Fibroblast of lung (primary cell): Measurements from ENCODE around the gene SPINT2. TPM values are rescaled to one million over a fixed set of nuclear protein-coding genes. Genes with fewer than 3 reads are reported as not detected.

ENCODE experiments used
- DNase-seq, 2 donors: peaks; one replicate each; pipeline versions ENCODE4 v3.0.0 to v3.0.0-alpha.2; 2010; ENCODE audit warnings: low read depth in 2 of 2
- H2AFZ ChIP-seq: 2 replicates; pipeline ENCODE4 v1.5.1; 2012; ENCODE audit warnings: low read length, control low read depth, inconsistent platforms
- H3K27ac ChIP-seq: 2 replicates; pipeline ENCODE4 v1.5.1; 2011; ENCODE audit warnings: low read length, control low read depth; ENCODE audit not compliant: insufficient read depth
- H3K27me3 ChIP-seq: 2 replicates; pipeline ENCODE4 v1.5.1; 2011; ENCODE audit warnings: mild to moderate bottlenecking, low read length; ENCODE audit not compliant: control insufficient read depth, insufficient read depth
- H3K36me3 ChIP-seq: 2 replicates; pipeline ENCODE4 v1.5.1; 2011; ENCODE audit warnings: low read length; ENCODE audit not compliant: control insufficient read depth, insufficient read depth
- H3K4me1 ChIP-seq: 2 replicates; pipeline ENCODE4 v1.5.1; 2011; ENCODE audit warnings: low read length; ENCODE audit not compliant: control insufficient read depth, insufficient read depth; ENCODE audit errors: extremely low read depth
- H3K4me2 ChIP-seq: 2 replicates; pipeline ENCODE4 v1.5.1; 2011; ENCODE audit warnings: low read length, control low read depth; ENCODE audit not compliant: insufficient read depth; ENCODE audit errors: extremely low read depth
- H3K4me3 ChIP-seq, 4 experiments: fragments of 200-600 bp in 1 of 4; sonication (generic) in 1 of 4; replicated peaks in 1 of 4; 2 replicates each; pipeline ENCODE4 v1.5.1; 2011 to 2016; ENCODE audit warnings: low read length in 4 of 4, low read depth in 3 of 4, mild to moderate bottlenecking in 3 of 4, control low read depth in 2 of 4, inconsistent platforms in 1 of 4, mixed read lengths in 1 of 4; ENCODE audit not compliant: insufficient read depth in 1 of 4; ENCODE audit errors: control extremely low read depth in 1 of 4
- H3K79me2 ChIP-seq: 2 replicates; pipeline ENCODE4 v1.5.1; 2012; ENCODE audit warnings: mild to moderate bottlenecking, low read length, inconsistent platforms; ENCODE audit not compliant: control insufficient read depth, insufficient read depth
- H3K9ac ChIP-seq: 2 replicates; pipeline ENCODE4 v1.5.1; 2011; ENCODE audit warnings: mild to moderate bottlenecking, low read length, control low read depth; ENCODE audit not compliant: insufficient read depth
- H3K9me3 ChIP-seq: 2 replicates; pipeline ENCODE4 v1.5.1; 2012; ENCODE audit warnings: low read depth, low read length; ENCODE audit not compliant: control insufficient read depth, insufficient read depth
- H4K20me1 ChIP-seq: 2 replicates; pipeline ENCODE4 v1.5.1; 2011; ENCODE audit warnings: low read length; ENCODE audit not compliant: control insufficient read depth, insufficient read depth; ENCODE audit errors: extremely low read depth
- CTCF ChIP-seq, 2 donors: IDR thresholded peaks in 1 of 2; conservative IDR thresholded peaks in 1 of 2; 1 replicate in 1 of 2; 2 replicates in 1 of 2; pipeline ENCODE4 v1.5.1; 2011 to 2012; ENCODE audit warnings: low read length in 2 of 2, control low read depth in 1 of 2, inconsistent platforms in 1 of 2, low read depth in 1 of 2, mild to moderate bottlenecking in 1 of 2
- EZH2 ChIP-seq: IDR thresholded peaks from 2 replicates; pipeline ENCODE4 v1.5.1; 2012; ENCODE audit warnings: low read length, control low read depth, mild to moderate bottlenecking; ENCODE audit errors: missing control alignments
- polyA plus RNA-seq, 2 donors: library from polyadenylated mRNA; depleted of rRNA in 1 of 2; stranded (reverse) in 1 of 2; unstranded in 1 of 2; fragments of >200 nt; gene quantifications; 2 replicates each; pipeline ENCODE4 v1.2.1, GENCODE V29; 2011 to 2012; ENCODE audit warnings: missing spikeins in 1 of 2
- total RNA-seq: library from RNA; depleted of rRNA; stranded (reverse); fragments of >200 nt; gene quantifications from 2 replicates; pipeline ENCODE4 v1.2.1, GENCODE V29; 2014

Gene SPINT2
- total and polyA plus RNA-seq, 2 donors (not counting 1 experiment from before 2014, with no cell fraction given): 4.5 to 4.6 TPM

- TF ChIP-seq CTCF (conservative IDR thresholded peaks at IDR 0.05 in 1 of 2, IDR thresholded peaks at IDR 0.05 in 1 of 2; ENCODE audit: low read depth in 1 of 2, low read length in 2 of 2) (no peak), EZH2 (no peak)
- Histone ChIP-seq H3K27me3 (no peaks in the 10 kb centered on the region), H3K9me3 (no peaks in the 10 kb centered on the region), H3K79me2 (no peaks in the 10 kb centered on the region), H2AFZ (no peak overlapping the region), H3K9ac (no peak overlapping the region), H4K20me1 (no peaks in the 10 kb centered on the region), H3K27ac (peak overlapping the region; percentile 50), H3K4me2 (peak overlapping the region; percentile 3), H3K4me3 (no peak overlapping the region), H3K36me3 (no peaks in the 10 kb centered on the region), H3K4me1 (peaks cover 16% of the 10 kb centered on the region)
- peak; percentile 63 to 65 for DNase-seq
These were observed 13.8 kb downstream of the SPINT2 start for GRCh38 chr19:38277969-38278680.

GRCh38 chr19:38278751-38279150, 14.4 kb downstream of the SPINT2 start:
- Histone ChIP-seq H3K4me3 (no peak overlapping the region), H3K79me2 (no peaks in the 10 kb centered on the region), H3K4me2 (no peak overlapping the region)

More at GRCh38 chr19:38278751-38279150, 14.4 kb downstream of the SPINT2 start:
- H4K20me1 ChIP-seq: no peaks in the 10 kb centered on the region
- DNase-seq: no peak
- peaks cover 16% of the 10 kb centered on the region for H3K4me1 ChIP-seq
- H2AFZ ChIP-seq: no peak overlapping the region
- no peaks in the 10 kb centered on the region for H3K27me3 ChIP-seq
- H3K36me3 ChIP-seq: no peaks in the 10 kb centered on the region
- no peaks in the 10 kb centered on the region for H3K9me3 ChIP-seq
- no peak overlapping the region for H3K9ac ChIP-seq
- TF ChIP-seq EZH2 (no peak), CTCF (conservative IDR thresholded peaks at IDR 0.05 in 1 of 2, IDR thresholded peaks at IDR 0.05 in 1 of 2; ENCODE audit: low read depth in 1 of 2, low read length in 2 of 2) (no peak)
- H3K27ac ChIP-seq: peak overlapping the region; percentile 50
